Measurements from ENCODE around the gene CARD19. TPM values are rescaled to one million over a fixed set of nuclear protein-coding genes. Genes with fewer than 3 reads are reported as not detected.

The CARD19 gene
- total RNA-seq, 4 donors from 2014 or later, result 16.2 to 37.8 (median 29.0) TPM

GRCh38 chr9:93081081-93081529, 14.9 kb upstream of the CARD19 start:
- DNase-seq, result no peak
- Histone ChIP-seq H3K27ac (no peak overlapping the region), H3K9me3 (peaks cover 0 to 4% (median 0%) of the 10 kb centered on the region in 3 donors), H3K36me3 (no peaks in the 10 kb centered on the region), H3K4me3 (no peak overlapping the region), H3K4me1 (no peaks in the 10 kb centered on the region), H3K27me3 (no peaks in the 10 kb centered on the region)
- TF ChIP-seq, protein P1, sequence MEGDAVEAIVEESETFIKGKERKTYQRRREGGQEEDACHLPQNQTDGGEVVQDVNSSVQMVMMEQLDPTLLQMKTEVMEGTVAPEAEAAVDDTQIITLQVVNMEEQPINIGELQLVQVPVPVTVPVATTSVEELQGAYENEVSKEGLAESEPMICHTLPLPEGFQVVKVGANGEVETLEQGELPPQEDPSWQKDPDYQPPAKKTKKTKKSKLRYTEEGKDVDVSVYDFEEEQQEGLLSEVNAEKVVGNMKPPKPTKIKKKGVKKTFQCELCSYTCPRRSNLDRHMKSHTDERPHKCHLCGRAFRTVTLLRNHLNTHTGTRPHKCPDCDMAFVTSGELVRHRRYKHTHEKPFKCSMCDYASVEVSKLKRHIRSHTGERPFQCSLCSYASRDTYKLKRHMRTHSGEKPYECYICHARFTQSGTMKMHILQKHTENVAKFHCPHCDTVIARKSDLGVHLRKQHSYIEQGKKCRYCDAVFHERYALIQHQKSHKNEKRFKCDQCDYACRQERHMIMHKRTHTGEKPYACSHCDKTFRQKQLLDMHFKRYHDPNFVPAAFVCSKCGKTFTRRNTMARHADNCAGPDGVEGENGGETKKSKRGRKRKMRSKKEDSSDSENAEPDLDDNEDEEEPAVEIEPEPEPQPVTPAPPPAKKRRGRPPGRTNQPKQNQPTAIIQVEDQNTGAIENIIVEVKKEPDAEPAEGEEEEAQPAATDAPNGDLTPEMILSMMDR (IDR thresholded peaks at IDR 0.05), result no peak
- no peak for TF ChIP-seq POLR2A (IDR thresholded peaks at IDR 0.05)
- intact Hi-C loops (cut with DNase I), result no loop called here
- WGBS, 2 donors, result 67 to 84% methylated on average over 1 to 7 of the region's 10 CpGs

DNA sequence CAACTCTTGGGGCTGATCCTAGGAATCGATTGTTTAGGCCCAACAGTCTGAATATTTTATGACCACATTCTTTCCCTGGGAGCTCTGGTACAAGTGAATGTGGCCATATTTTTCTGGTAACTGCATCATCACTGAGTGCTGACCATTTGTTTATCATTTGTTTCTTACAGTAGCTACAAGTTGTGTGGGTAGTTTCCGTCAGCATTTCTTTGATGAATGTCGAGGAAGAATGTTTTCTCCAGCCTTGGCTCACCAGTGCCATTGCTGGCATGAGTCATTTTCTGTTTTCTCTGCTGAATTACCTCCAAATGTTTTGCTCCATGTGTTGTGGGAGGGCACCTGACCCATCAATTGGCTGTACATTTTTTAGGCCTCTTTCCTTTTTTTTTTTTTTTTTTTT, 14.1 kb upstream of the CARD19 start:
- H3K4me1 ChIP-seq, result no peaks in the 10 kb centered on the region
- H3K27me3 ChIP-seq, result no peaks in the 10 kb centered on the region
- H3K27ac ChIP-seq, result no peak overlapping the region
- intact Hi-C loops (cut with DNase I), result no loop called here
- 51 to 53% methylated on average over 3 of the region's 3 CpGs for WGBS, 2 donors
- TF ChIP-seq, protein P1 (IDR thresholded peaks at IDR 0.05), result no peak
- TF ChIP-seq POLR2A (IDR thresholded peaks at IDR 0.05), result no peak
- H3K36me3 ChIP-seq, result no peaks in the 10 kb centered on the region
- peaks cover 0 to 4% (median 0%) of the 10 kb centered on the region in 3 donors for H3K9me3 ChIP-seq
- no peak overlapping the region for H3K4me3 ChIP-seq
- no peak for DNase-seq

- no peak for TF ChIP-seq POLR2A (IDR thresholded peaks at IDR 0.05)
- TF ChIP-seq, protein P1 (IDR thresholded peaks at IDR 0.05), result no peak
- Histone ChIP-seq H3K27me3 (no peaks in the 10 kb centered on the region), H3K27ac (no peak overlapping the region), H3K9me3 (peaks cover 0 to 4% (median 0%) of the 10 kb centered on the region in 3 donors), H3K4me1 (no peaks in the 10 kb centered on the region), H3K36me3 (no peaks in the 10 kb centered on the region), H3K4me3 (no peak overlapping the region)
- 54 to 80% methylated on average over 1 to 10 of the region's 18 CpGs for WGBS, 2 donors
- intact Hi-C loops (cut with DNase I), result no loop called here
- DNase-seq, result no peak
Measured at GRCh38 chr9:93082841-93083411, 13.1 kb upstream of the CARD19 start.

DNA sequence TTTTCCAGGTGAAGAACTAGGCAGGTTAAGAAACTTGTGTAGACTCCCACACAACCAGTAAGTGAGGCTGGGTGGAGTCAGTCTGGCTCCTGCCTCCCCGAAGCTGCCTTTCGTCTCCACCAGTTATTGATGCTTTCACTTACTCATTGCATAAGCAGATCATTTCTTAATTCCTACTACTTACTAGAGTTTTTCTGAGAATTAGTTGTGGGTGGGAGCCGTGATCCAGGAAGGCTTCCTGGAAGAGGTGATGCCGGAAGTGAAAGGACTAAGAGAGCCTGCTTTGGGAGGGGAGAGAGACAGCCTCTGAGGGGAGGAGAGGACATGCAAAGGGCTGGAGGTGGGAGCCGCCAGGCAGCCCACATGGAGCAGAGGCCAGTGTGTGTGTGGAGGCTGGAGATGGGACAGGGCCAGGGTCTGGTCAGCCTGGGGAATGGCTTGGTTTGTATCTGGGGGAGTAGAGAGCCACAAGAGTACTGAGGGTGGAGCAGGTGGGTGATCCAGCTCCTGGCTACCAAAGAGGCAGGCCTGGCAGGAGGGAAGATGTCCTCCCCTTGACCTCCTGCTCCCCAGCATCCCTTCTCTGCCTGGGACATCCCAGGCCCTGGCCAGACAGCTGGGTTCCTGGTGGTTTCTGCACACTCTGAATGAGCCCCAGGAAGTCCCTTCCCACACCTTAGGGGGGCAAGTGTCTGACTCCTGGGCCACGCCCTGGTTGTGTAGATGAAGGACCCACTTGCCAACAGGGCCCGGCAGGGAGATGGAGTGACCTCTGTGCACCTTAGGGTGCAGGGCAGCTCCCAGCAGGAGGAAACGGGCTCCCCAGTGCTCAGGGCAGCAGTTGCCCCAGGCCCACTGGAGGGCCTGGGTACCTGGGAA, 12.2 kb upstream of the CARD19 start:
- no peak overlapping the region for H3K27ac ChIP-seq
- H3K4me3 ChIP-seq, result no peak overlapping the region
- peaks cover 0 to 4% (median 0%) of the 10 kb centered on the region in 3 donors for H3K9me3 ChIP-seq
- intact Hi-C loops (cut with DNase I), result no loop called here
- TF ChIP-seq, protein P1 (IDR thresholded peaks at IDR 0.05), result no peak
- no peak for TF ChIP-seq POLR2A (IDR thresholded peaks at IDR 0.05)
- H3K27me3 ChIP-seq, result no peaks in the 10 kb centered on the region
- 46 to 62% methylated on average over 4 to 6 of the region's 8 CpGs for WGBS, 2 donors
- DNase-seq, result no peak
- no peaks in the 10 kb centered on the region for H3K4me1 ChIP-seq
- no peaks in the 10 kb centered on the region for H3K36me3 ChIP-seq

- Histone ChIP-seq H3K27me3 (no peaks in the 10 kb centered on the region), H3K4me3 (no peak overlapping the region), H3K27ac (no peak overlapping the region), H3K9me3 (peaks cover 0 to 4% (median 0%) of the 10 kb centered on the region in 3 donors), H3K4me1 (no peaks in the 10 kb centered on the region), H3K36me3 (no peaks in the 10 kb centered on the region)
- no peak for DNase-seq
- intact Hi-C loops (cut with DNase I), result no loop called here
- TF ChIP-seq, protein P1 (IDR thresholded peaks at IDR 0.05), result no peak
- TF ChIP-seq POLR2A (IDR thresholded peaks at IDR 0.05), result no peak
- 100% methylated on average over 4 of the region's 6 CpGs; no CpG with 5 or more reads in 1 of the 2 donors for WGBS, 2 donors
Measured at GRCh38 chr9:93084471-93084881, 11.5 kb upstream of the CARD19 start.
